ENCODE results near the gene VWA3B.

DNA sequence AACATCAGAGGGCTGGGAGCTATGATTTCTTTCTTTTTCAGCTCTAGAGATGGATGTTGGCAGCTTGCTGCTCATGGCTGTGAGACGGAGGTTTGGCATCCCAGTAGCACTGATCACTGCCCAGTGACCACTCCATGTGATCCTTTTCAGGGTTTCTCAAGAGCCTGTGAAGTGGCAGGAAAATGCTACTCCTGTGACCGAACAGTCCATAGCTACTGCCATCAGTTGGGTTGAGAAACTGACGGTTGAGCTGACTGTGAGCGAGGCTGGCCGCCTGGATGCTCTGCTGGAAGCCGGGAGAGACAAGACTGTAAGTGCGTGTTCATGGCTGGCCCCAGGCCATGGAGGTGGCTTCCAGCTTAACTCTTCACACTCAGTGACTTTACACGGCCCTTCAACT, 34.2 kb downstream of the VWA3B start:
- TF ChIP-seq POLR2A (IDR thresholded peaks at IDR 0.05) (no peak), CTCF (IDR thresholded peaks at IDR 0.05) (no peak), EP300 (IDR thresholded peaks at IDR 0.05) (no peak)

Measured in upper lobe of left lung (tissue), 4 donors.